Activated CD4-positive, alpha-beta T cell treated with anti-CD3 and anti-CD28 coated beads, Interleukin-2, amount 50 U/mL, for 24 hours (primary cell): ENCODE results near the gene ERAP2.

Source experiments
- DNase-seq, 2 donors: peaks; one replicate each; pipeline ENCODE4 v3.0.0-alpha.2; 2020; ENCODE audit warnings: low read depth in 1 of 2, low spot score in 1 of 2

ERAP2 gene

GRCh38 chr5:96863949-96864584 is 12.2 kb upstream of the ERAP2 start:
- DNase-seq, result no peak

DNA sequence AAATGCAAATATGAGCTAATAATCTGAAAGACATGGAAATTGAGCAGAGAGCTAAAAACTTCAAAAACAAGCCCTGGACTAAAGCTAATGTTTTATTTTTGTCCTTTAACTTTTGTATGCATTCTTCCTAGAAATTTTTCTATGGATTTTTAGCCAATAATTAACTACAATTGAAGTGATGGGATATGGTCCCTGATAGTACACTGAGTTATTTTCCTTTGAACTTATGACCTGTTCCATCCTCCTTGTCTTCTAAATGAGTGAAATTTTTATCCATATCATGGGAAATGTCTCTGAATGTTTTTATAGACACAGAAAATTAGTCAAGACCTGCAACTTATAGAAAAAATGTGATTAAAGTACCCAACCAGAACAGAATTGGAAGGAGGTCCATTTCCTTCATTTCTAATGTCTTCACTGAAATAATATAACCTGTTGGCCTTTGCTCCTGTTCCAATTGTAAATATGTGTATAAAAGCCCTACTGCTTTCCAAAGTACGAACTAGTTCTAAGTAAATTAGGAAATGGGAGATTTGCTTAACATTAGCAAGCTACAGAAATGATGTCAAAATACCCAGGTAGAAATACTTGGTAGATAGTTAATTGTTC is 11.3 kb upstream of the ERAP2 start:
- DNase-seq, result no peak

DNA sequence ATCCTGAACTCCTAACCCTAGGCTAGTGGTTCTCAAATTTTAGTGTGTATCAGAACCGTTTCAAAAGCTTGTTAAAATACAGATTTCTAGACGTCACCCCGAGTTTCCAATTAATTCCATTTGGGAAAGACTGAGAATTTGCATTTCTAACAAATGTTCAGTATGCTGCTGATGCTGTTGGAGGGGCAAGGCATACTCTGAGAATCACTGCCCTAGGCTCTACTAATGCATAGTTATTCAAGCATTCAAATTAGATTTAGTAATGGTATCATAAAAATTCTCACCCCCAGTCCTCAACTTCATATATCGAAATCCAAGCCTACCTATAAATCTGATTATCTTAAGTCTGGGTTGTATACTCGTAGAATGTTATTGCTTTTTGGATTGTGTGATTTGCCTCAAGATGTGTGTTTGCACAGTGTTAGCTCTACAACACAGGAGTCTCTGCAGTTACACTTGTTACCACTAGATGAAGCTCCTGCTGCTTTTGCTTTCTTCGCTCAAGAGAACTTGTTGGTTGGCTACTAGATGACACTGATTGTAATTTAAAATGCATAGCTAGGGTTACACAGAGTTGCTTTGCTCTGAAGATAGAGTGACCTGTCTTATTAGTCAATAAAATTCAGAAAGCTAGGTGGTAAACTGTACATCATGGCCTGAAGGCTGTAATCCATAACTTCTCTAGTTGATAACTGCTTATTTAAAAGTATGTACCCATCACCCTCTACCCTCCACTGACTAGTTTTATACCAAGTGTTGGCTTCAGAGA is 7.5 kb upstream of the ERAP2 start:
- peak in 1 of 2 donors; percentile 28 for DNase-seq

DNA sequence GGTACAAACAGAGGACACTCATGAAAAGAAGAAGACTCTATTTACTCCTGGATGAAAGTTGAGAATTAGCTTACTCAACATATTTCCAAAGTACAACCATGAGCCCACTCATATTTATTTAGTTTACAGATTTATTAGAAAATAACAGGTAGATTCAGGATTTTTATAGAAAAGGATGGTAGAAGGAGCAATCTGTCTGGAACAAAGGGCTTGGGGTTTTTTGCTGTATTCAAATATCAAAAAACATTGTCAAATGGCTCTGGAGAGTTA is 7.0 kb upstream of the ERAP2 start:
- DNase-seq, result no peak

- no peak for DNase-seq
Observed at GRCh38 chr5:96870094-96871026, 5.9 kb upstream of the ERAP2 start.

- no peak for DNase-seq
Observed at GRCh38 chr5:96871027-96871399, 5.3 kb upstream of the ERAP2 start.

- DNase-seq, result no peak
Observed at GRCh38 chr5:96871686-96872085, 4.6 kb upstream of the ERAP2 start.

GRCh38 chr5:96873449-96873848 is 2.9 kb upstream of the ERAP2 start:
- no peak for DNase-seq

- no peak for DNase-seq
Observed at GRCh38 chr5:96874631-96875030, 1.7 kb upstream of the ERAP2 start.

DNA sequence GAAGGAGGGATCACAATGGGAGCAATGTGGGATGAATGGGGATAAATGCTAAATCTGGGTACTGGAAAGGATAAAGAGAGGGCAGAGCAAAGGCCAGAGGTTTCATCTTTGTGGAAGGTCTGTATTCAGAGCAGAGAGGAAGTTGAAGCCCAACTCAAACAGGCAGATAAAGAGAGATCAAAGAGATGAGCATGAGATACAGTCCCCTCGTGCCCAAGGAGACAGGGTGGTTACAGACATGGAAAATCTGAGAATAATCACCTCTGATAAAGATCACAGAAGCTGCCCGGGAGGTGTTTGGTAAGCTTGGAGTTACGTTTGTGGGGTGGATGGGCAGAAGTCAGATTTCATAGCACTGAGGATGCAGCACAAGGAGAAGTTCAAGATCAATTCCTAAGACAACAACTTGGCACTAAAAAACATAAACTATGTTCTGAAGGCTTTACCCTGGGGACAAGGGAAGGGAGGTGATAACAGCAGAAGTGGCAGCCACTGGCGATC is 459 bp upstream of the ERAP2 start:
- peak in 1 of 2 donors; percentile 20 for DNase-seq

- peak in 1 of 2 donors; percentile 12 for DNase-seq
Observed at GRCh38 chr5:96876977-96877469, 723 bp downstream of the ERAP2 start.

DNA sequence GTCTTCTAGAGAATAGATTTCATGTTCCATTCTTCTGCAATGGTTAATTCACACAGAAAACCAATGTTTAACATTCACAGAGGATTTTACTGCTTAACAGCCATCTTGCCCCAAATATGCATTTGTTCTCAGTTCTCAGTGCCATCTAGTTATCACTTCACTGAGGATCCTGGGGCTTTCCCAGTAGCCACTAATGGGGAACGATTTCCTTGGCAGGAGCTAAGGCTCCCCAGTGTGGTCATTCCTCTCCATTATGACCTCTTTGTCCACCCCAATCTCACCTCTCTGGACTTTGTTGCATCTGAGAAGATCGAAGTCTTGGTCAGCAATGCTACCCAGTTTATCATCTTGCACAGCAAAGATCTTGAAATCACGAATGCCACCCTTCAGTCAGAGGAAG is 3.4 kb downstream of the ERAP2 start:
- DNase-seq, result no peak

GRCh38 chr5:96880444-96881164 is 4.3 kb downstream of the ERAP2 start:
- no peak for DNase-seq

DNA sequence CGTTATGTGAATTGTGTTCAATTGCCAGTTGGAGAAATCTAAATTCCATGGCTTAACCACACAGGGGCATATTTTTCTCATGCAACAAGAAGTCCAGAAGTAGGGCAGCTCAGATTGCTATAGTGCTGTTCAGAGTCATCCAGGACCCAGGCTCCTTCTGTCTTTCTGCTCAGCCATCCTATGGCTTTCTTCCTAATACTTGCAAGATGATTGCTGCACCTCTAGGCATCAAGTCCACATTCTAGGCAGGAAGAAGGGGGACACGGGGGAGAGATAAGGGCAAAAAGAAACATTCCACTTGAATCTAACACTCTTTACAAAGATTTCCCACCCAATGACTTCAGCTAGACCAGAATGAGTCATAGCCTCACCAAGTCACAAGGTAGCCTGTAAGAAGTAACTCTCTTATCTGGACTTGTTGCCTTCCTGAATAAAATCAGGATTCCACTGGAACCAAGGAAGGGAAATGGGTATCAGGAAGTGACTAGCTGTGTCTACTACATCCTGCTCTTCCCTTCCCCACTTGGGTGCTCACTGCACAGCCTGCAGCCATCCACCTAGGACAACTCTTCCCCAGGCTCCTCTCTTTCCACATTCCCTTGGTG is 5.3 kb downstream of the ERAP2 start:
- DNase-seq, result no peak

DNA sequence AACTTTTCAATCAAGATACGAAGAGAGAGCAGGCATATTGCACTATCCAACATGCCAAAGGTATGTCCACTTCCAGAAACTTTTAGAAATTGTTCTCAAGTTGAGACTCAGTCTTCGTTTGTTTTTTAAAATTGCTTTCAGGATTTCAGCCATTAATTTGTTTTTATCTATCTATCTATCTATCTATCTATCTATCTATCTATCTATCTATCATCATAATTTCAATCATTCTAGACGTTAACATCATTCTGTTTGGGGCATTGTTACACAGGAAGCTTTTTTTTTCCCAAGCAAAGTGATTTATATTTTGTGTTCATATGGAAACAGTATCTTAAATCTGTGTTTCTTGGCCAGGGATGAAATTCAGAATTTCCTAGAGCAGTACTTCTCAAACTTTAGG is 7.6 kb downstream of the ERAP2 start:
- DNase-seq, result no peak

- no peak for DNase-seq
Observed at GRCh38 chr5:96884995-96885394, 8.7 kb downstream of the ERAP2 start.

DNA sequence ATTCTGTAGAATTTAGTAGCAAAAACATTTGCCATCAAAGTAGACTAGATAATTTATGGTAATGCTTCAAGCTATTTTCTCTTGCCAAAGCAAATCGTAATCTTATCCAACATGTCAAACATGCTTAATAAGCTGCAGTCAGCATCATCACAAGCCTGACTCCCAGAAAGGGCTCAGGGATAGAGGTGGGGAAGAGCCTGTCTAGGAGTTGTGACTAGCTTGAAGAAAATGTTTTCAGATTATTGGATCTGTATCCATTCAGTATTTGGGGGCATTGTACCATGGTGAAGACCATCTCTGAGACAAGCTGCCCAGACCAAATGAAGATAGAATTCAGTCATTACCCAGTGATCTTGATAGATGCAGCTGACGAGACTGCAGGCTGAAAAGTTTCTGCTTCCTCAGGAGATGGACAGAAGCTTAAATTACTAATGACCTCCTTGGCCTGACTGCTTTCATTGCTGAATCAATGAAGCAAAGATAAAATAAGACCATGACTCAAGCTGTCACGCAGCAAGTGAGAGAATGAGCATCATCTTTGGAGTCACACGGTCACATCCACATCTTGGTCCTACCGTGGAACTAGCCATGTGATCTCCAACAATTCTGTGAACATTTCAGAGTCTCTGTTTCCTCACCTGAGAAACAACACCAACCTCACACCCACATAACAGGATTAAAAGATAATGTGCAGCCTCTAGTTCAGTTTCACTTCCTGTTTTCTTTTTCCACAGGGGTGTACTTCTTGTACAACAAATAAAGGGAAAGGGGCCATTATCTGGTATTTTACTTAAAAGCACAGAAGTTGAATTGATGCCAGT is 9.4 kb downstream of the ERAP2 start:
- peak in 1 of 2 donors; percentile 28 for DNase-seq

- DNase-seq, result peak in 1 of 2 donors; percentile 37
Observed at GRCh38 chr5:96893342-96893741, 17.0 kb downstream of the ERAP2 start.

DNA sequence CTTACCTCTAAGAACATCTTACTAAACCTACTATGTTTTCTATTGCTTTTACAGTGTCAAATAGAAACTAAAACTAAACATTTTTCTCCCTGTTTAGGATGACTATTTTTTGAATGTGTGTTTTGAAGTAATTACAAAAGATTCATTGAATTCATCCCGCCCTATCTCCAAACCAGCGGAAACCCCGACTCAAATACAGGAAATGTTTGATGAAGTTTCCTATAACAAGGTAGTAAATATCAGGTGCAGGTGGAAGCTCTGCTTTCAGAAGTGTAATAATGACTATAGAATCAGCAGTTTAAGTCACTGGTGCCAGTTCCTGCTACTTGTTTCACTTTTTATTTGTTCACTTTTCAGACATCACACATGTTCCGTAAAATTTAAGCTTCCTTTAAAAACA is 20.0 kb downstream of the ERAP2 start:
- peak in 1 of 2 donors; percentile 47 for DNase-seq
